H1 (cell line): ENCODE measurements around the gene GPR35. TPM values are rescaled to one million over a fixed set of nuclear protein-coding genes. Genes with fewer than 3 reads are reported as not detected.

Source experiments
- ASH2L ChIP-seq: fragments of 200-600, 300-600 bp; sonication (generic); IDR thresholded peaks from one replicate; pipeline ENCODE4 v1.7.1; 2017; ENCODE audit warnings: low read length
- HDAC6 ChIP-seq: IDR thresholded peaks from one replicate; pipeline ENCODE4 v1.7.1; 2012; ENCODE audit warnings: low read depth, mild to moderate bottlenecking, inconsistent platforms, low read length, moderate library complexity
- polyA plus RNA-seq, 7 experiments: library from polyadenylated mRNA; depleted of rRNA in 3 of 7; stranded (reverse) in 5 of 7; unstranded in 2 of 7; fragments of >200 nt in 5 of 7; fragments of 200-250 nt in 2 of 7; gene quantifications; 1 replicate in 5 of 7; 2 replicates in 1 of 7; 4 replicates in 1 of 7; pipeline versions ENCODE4 v1.2.1 to v1.2.3, GENCODE V29; 2011 to 2013; ENCODE audit warnings: missing spikeins in 2 of 7, mixed read lengths in 2 of 7
- total RNA-seq: library from RNA; stranded (reverse); fragmentation: NEBNext Ultra II Directional; extraction: Animal tissue kit (Norgen Biotek cat#: 25700); gene quantifications from 2 replicates; pipeline ENCODE4 v1.2.1, GENCODE V29; 2021

Gene GPR35
- total and polyA plus RNA-seq, 2 of the 8 experiments (the other 6 are each of a cell fraction or from before 2014, with no cell fraction given), result 0.47 TPM; not detected in 1

DNA sequence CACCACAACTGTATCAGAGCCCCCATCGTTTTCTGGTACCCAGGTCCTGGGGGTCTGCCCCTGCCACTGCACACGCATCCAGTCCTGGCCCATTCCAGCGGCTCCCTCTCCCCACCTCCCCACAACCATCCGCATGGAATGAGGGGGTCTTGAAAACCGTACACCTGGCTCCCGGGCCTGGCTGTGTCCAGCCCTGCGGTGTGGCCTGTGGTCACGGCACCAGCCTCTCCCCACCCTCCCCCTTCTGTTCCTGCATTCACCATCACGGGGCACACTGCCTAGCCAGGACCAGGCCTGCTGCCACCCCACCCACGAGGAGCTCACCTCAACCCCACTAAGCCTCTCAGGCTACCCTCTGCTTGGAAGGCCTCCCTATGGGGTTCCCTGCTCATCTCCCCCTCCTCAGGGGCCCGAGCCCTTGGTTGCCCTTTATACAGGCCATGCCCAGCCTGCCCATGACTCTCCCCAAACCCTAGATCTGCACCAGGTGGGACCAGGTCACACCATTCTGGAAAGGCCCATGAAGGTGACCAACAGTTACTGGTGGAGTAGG is 11.4 kb downstream of the GPR35 start (continued):
- TF ChIP-seq HDAC6 (no peak), ASH2L (no peak)
